ENCODE results near the gene GPC3.

DNA sequence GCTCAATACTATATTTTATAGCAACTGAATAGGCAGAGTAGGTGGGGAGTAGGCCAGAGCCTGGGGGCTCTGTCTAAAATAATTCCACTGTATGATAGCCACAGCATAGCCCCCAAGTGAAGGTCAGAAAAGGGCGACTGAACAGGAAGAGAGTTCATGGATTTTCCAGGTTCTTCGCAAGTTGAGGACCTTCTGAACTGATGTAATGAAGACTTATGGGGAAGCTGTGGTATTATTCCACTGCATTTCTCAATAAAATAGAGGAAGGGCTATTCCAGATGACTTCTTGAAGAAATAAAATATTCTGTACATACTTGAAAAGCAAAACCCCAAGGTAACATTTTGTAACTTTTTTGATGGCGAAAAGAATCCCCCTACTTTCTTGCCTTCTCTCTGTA, 338.7 kb downstream of the GPC3 start:
- TF ChIP-seq CTCF (IDR thresholded peaks at IDR 0.05; ENCODE audit: low read length) = no peak
- no peak for TF ChIP-seq EZH2 (IDR thresholded peaks at IDR 0.05; ENCODE audit: borderline replicate concordance, low read length)
